ENCODE measurements around the gene MYL7. TPM values are rescaled to one million over a fixed set of nuclear protein-coding genes. Genes with fewer than 3 reads are reported as not detected.

Gene MYL7
- not detected for total RNA-seq

GRCh38 chr7:44141221-44141850 lies at the start of gene MYL7:
Gene MYL7, minus strand, starts transcription at chr7:44141332. Its CDS starts 27 bp downstream, at chr7:44141305.

GRCh38 chr7:44189286-44189992 lies 48.3 kb upstream of the MYL7 start, which contains the start of gene GCK:
Gene GCK, minus strand, starts transcription at chr7:44189439. Its CDS starts 486 bp downstream, at chr7:44188953.

GRCh38 chr7:44123190-44124003 lies 17.7 kb downstream of the MYL7 start, which contains the start of gene POLD2:
Gene POLD2, minus strand, starts transcription at chr7:44123548. Its CDS starts 1,495 bp downstream, at chr7:44122053.

GRCh38 chr7:44103923-44104859 lies 36.9 kb downstream of the MYL7 start, which contains the start of gene AEBP1:
Gene AEBP1, plus strand, starts transcription at chr7:44104345. Its CDS starts 321 bp downstream, at chr7:44104666.

Small RNAs within 50 kb of the gene (small RNA-seq; reads per million reads assigned to genes)
- gene RNA5SP230 = 0 reads per million in 2 donors

Other genes starting within 250 kb of the MYL7 start
- 10 to 100 TPM; 31.0 to 37.0 TPM for gene URGCP, start 234.7 kb downstream of the MYL7 start, total RNA-seq
- gene UBE2D4, start 214.9 kb downstream of the MYL7 start, total RNA-seq = 10 to 100 TPM in 1 of 2 donors, 1 to 10 TPM in 1; 10.0 to 15.8 TPM
- gene SPDYE1, start 143.4 kb downstream of the MYL7 start, total RNA-seq = not detected
- gene DBNL, start 96.6 kb downstream of the MYL7 start, total RNA-seq = 100 to 1,000 TPM in 1 of 2 donors, 10 to 100 TPM in 1; 95.3 to 103 TPM
- not detected for gene PGAM2, start 75.8 kb downstream of the MYL7 start, total RNA-seq
- gene POLM, start 58.8 kb downstream of the MYL7 start, total RNA-seq = 10 to 100 TPM; 18.0 to 29.6 TPM
- 10 to 100 TPM; 33.0 to 63.3 TPM for gene AEBP1, start 37.0 kb downstream of the MYL7 start, total RNA-seq
- gene POLD2, start 17.8 kb downstream of the MYL7 start, total RNA-seq = 100 to 1,000 TPM in 1 of 2 donors, 10 to 100 TPM in 1; 88.4 to 153 TPM
- not detected for gene GCK, start 48.1 kb upstream of the MYL7 start, total RNA-seq
- gene YKT6, start 59.6 kb upstream of the MYL7 start, total RNA-seq = 10 to 100 TPM; 76.1 to 78.6 TPM
- gene CAMK2B, start 184.3 kb upstream of the MYL7 start, total RNA-seq = not detected

All from melanocyte of skin (primary cell).